NCI-H460 (cell line): ENCODE results near the gene ELP6. TPM values are rescaled to one million over a fixed set of nuclear protein-coding genes. Genes with fewer than 3 reads are reported as not detected.
"Not testable (repeated sequence)": the region's sequence is repeated elsewhere in the genome, so short reads cannot be mapped to it uniquely, and the experiment has no call there.

Experiments used
- DNase-seq: peaks from one replicate; pipeline ENCODE4 v3.0.0-alpha.2; 2016; ENCODE audit warnings: low read depth; ENCODE audit errors: extremely low read depth
- small RNA-seq, 2 experiments: library from RNA; depleted of rRNA; stranded (forward); fragments of <200 nt; gene quantifications; one replicate each; pipeline ENCODE3, GENCODE V24; 2014
- total RNA-seq: library from RNA; depleted of rRNA; stranded (reverse); fragments of >200 nt; shearing (Covaris generic); gene quantifications from 2 replicates; pipeline ENCODE4 v1.2.3, GENCODE V29; 2014; rRNA removed

The ELP6 gene
- total RNA-seq, 1 experiment from 2014 or later = 22.6 TPM

GRCh38 chr3:47469616-47470015 lies 43.9 kb downstream of the ELP6 start:
- no peak for DNase-seq

GRCh38 chr3:47468315-47468714 lies 45.2 kb downstream of the ELP6 start:
- DNase-seq = not testable (repeated sequence)

- DNase-seq = no peak
These were observed 48.9 kb downstream of the ELP6 start for GRCh38 chr3:47464588-47464987.

GRCh38 chr3:47459534-47460085 lies 53.9 kb downstream of the ELP6 start:
- DNase-seq = not testable (repeated sequence)

GRCh38 chr3:47456984-47457383 lies 56.5 kb downstream of the ELP6 start:
- no peak for DNase-seq

GRCh38 chr3:47455806-47456452 lies 57.6 kb downstream of the ELP6 start:
- no peak for DNase-seq

GRCh38 chr3:47452453-47453215 lies 60.9 kb downstream of the ELP6 start:
- no peak for DNase-seq

Small RNAs within 50 kb of the gene (small RNA-seq; reads per million reads assigned to genes)
- 0 reads per million in 2 experiments for gene AC099778.2
- 0 to 0.18 reads per million in 2 experiments for gene RN7SL870P

Other genes with a start within 250 kb of the ELP6 start
- gene KIF9, start 230.9 kb downstream of the ELP6 start, total RNA-seq = 7.0 and 13.1 TPM in 2 replicates
- 11.3 and 13.0 TPM in 2 replicates for gene KLHL18, start 230.8 kb downstream of the ELP6 start, total RNA-seq
- 7.1 and 9.5 TPM in 2 replicates for gene PTPN23, start 132.7 kb downstream of the ELP6 start, total RNA-seq
- 28.0 and 34.3 TPM in 2 replicates for gene SCAP, start 37.8 kb downstream of the ELP6 start, total RNA-seq
- 0.17 and 0.26 TPM in 2 replicates for gene CSPG5, start 65.2 kb upstream of the ELP6 start, total RNA-seq